Mucosa of descending colon (tissue), 3 donors: ENCODE data around the gene ZKSCAN8. TPM values are rescaled to one million over a fixed set of nuclear protein-coding genes. Genes with fewer than 3 reads are reported as not detected.

Source experiments
- ATAC-seq: fragments of 200-7000 bp; cut with Tn5 transposase; one replicate; pipeline ENCODE4 v1.9.1; 2020; ENCODE audit warnings: mild to moderate bottlenecking, moderate library complexity
- DNase-seq, 3 donors: peaks; one replicate each; pipeline ENCODE4 v3.0.0-alpha.2; 2020
- H3K36me3 ChIP-seq: fragments of 200-600 bp; one replicate; pipeline ENCODE4 v1.8.0; 2021; ENCODE audit warnings: low read depth, mild to moderate bottlenecking
- H3K4me1 ChIP-seq: fragments of 200-600 bp; one replicate; pipeline ENCODE4 v1.8.0; 2021; ENCODE audit warnings: low read depth, mild to moderate bottlenecking
- H3K4me3 ChIP-seq: fragments of 200-600 bp; one replicate; pipeline ENCODE4 v1.8.0; 2021; ENCODE audit warnings: mild to moderate bottlenecking
- H3K9me3 ChIP-seq: fragments of 200-600 bp; one replicate; pipeline ENCODE4 v1.8.0; 2021; ENCODE audit warnings: mild to moderate bottlenecking
- CTCF ChIP-seq: fragments of 200-600 bp; IDR thresholded peaks from one replicate; pipeline ENCODE4 v1.8.0; 2022; ENCODE audit warnings: antibody characterized with exemption, mild to moderate bottlenecking
- intact Hi-C, 2 donors: fragments of 100-400 bp; cut with DNase I in 1 of 2; cut with micrococcal nuclease in 1 of 2; formaldehyde crosslinking; loops; one replicate each; pipeline versions ENCODE4 v1.11.0 to v1.11.1; 2022; cut with DNase I, micrococcal nuclease
- total RNA-seq, 3 donors: library from RNA; stranded (reverse); fragmentation: NEBNext Ultra II Directional in 2 of 3; extraction: Animal tissue kit (Norgen Biotek cat#: 25700) in 2 of 3; gene quantifications; one replicate each; pipeline versions ENCODE4 v1.2.1 to v1.2.4, GENCODE V29; 2021 to 2023
- donor health status: DM: no; HTN: no; CAD: no; lungs with moderate emphysema.
- donor health status: DM: no; HTN: no; CAD: no.
- donor health status: DM: no; HTN: yes; CAD: no.

ZKSCAN8 gene
- total RNA-seq, 3 donors from 2014 or later, result 11.6 to 26.7 (median 16.6) TPM

DNA sequence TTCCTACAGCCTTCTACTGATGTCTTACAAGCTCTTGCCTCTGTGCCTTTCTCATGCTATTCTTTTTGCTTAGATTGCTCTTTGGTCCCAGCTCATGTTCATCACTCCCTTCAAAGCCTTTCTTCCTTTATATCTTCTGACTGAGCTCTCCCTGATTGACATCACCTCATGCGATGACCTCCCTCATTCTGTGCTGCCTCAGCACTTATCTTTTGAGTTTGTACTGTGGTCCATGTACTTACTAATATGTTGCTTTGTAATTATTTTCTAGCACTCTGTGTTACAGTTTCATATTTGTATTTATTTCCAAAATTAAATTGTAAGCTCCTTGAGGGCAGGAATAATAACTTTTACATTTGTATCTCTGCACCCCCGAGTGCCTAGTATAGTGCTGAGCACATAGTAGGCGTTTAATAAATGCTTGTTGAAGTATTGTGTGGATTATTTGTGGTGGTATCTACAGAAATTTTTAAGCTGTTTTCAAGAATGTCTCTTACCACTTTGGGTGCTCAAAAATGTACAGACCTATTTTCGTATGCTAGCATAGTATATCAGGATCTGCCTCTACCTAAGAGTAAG is 17.4 kb downstream of the ZKSCAN8 start:
- Histone ChIP-seq H3K4me3 (no peak overlapping the region), H3K4me1 (no peaks in the 10 kb centered on the region), H3K36me3 (no peaks in the 10 kb centered on the region), H3K9me3 (no peaks in the 10 kb centered on the region)
- intact Hi-C loops, result no loop called here
- DNase-seq (no peak), ATAC-seq (no peak)
- no peak for TF ChIP-seq CTCF

- no peaks in the 10 kb centered on the region for H3K4me1 ChIP-seq
- H3K9me3 ChIP-seq, result no peaks in the 10 kb centered on the region
- no peaks in the 10 kb centered on the region for H3K36me3 ChIP-seq
- DNase-seq (no peak), ATAC-seq (no peak)
- TF ChIP-seq CTCF, result no peak
- H3K4me3 ChIP-seq, result no peak overlapping the region
- intact Hi-C loops, result no loop called here
Observed at GRCh38 chr6:28160233-28160632, 18.6 kb downstream of the ZKSCAN8 start.

DNA sequence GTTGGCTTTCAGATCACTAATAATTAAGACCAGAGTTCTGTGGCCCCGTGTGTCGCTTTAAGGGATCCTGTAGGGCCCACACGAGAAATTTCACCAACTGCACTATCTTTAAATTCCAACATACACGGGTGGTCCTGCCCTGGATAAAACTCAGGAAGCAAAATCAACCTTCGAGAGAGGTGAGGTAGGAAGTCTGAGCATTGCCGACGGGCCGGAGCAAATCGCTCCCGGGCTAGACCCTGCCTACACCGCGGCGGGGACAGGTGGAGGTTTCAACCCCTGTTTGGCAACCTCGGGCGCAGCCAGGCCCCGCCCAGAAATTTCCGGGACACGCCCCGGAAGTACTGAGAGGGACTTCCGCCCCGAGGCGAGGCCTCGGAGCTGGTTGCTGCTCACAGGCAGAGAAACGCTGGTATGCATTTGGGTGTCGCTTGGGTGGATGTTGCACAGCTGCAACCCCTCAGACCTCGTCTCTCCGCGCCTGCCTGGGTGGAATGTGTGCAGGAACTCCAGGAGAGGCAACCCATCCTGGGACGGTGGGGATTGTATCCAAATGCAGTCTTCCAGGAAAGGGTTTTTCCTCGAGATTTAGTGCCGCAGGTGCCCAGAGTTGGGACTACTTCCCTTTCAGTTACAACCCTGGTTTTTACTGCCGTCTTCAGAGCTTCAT is 19.9 kb downstream of the ZKSCAN8 start:
- no peaks in the 10 kb centered on the region for H3K9me3 ChIP-seq
- no peaks in the 10 kb centered on the region for H3K4me1 ChIP-seq
- peak; percentile 98 for ATAC-seq
- no peak overlapping the region for H3K4me3 ChIP-seq
- intact Hi-C loops, result no loop called here
- TF ChIP-seq CTCF, result no peak
- peak; percentile 82 to 88 (median 88) for DNase-seq
- no peaks in the 10 kb centered on the region for H3K36me3 ChIP-seq

DNA sequence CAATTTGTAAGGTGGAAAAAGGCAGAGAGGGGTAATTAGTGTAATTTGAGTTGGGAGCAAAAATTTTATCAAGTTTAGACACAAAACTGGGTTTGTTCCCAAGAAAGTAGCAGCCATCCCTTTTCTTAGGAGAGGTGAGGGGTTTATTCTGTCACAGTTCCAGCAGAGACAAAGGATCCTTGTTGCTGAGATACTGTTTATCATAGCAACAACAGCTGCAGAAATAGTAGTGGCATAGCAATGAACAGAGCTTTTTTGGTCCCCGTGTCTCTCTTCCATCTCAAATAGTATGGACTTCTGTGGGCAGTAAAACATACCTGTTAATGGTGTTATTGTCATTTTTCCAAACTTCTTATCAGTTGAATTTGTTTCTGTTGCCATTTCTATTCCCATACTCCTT is 23.9 kb downstream of the ZKSCAN8 start:
- ATAC-seq (no peak), DNase-seq (no peak)
- no peaks in the 10 kb centered on the region for H3K4me1 ChIP-seq
- H3K36me3 ChIP-seq, result no peaks in the 10 kb centered on the region
- no peaks in the 10 kb centered on the region for H3K9me3 ChIP-seq
- intact Hi-C loops, result no loop called here
- TF ChIP-seq CTCF, result no peak
- H3K4me3 ChIP-seq, result no peak overlapping the region

DNA sequence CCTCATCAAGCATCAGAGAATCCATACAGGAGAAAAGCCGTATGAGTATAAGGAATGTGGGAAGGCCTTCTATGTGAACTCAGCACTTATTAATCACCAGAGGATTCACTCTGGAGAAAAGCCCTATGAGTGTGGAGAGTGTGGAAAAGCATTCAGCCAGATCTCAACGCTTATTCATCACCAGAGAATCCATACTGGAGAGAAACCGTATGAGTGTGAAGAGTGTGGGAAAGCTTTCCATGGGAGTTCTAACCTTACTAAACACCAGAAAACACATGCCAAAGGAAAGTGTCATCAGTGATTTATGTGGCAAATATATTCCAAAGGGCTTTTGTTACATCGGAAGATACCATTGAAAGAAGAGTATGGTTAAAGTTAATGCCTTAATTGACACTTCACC is 25.4 kb downstream of the ZKSCAN8 start:
- ATAC-seq (no peak), DNase-seq (no peak)
- H3K36me3 ChIP-seq, result no peaks in the 10 kb centered on the region
- no peaks in the 10 kb centered on the region for H3K4me1 ChIP-seq
- H3K4me3 ChIP-seq, result no peak overlapping the region
- no peaks in the 10 kb centered on the region for H3K9me3 ChIP-seq
- intact Hi-C loops, result no loop called here
- TF ChIP-seq CTCF, result no peak
